DMS153 treated with DMSO at 0.1 percent for 48 hours (cell line): ENCODE measurements around the gene AGXT.

ENCODE experiments used
- DNase-seq: peaks from one replicate; lab custom pipeline; 2025; ENCODE audit not compliant: unreplicated experiment; lab: John Stamatoyannopoulos, UW

Gene AGXT

DNA sequence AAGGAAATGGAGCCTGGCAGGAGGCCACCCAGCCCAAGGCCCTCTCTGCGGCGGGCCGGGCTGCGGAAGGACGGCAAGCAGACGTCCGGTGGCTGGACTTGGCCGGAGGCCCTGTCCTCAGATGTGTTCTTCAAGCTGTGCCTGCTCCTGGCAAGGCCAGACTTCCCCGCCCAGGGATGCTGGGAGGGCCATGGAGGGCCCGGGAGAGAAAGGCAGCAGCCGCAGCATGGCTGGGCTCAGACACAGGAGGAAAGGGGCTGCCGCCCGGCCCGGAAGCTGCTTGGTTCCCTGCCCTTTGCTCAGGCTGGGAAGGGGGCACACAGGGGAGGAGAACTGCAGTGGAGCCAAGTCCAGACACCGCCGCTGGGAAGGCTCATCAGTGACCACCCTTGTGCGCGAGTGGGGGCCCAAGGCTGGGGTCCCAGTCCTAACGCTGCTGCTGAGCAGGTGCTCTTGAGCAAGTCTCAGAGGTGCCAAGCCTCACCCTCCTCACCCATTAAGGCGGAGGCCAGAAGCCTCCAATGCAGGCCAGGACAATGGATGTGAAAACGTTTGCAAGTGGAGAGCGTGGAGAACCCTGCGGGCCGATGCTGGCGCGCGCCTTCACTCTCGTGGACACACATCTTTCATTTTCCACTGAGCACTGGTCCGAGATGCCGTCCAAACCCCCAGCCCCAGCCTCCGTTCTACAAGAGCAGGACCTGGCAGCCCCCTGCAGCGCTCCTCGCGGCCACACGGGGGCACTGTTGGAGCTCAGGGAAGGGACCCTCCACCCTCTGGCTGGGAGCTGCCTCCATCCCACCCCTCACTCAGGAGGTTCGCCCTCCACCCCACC is 45.4 kb downstream of the AGXT start:
- DNase-seq = no peak

DNA sequence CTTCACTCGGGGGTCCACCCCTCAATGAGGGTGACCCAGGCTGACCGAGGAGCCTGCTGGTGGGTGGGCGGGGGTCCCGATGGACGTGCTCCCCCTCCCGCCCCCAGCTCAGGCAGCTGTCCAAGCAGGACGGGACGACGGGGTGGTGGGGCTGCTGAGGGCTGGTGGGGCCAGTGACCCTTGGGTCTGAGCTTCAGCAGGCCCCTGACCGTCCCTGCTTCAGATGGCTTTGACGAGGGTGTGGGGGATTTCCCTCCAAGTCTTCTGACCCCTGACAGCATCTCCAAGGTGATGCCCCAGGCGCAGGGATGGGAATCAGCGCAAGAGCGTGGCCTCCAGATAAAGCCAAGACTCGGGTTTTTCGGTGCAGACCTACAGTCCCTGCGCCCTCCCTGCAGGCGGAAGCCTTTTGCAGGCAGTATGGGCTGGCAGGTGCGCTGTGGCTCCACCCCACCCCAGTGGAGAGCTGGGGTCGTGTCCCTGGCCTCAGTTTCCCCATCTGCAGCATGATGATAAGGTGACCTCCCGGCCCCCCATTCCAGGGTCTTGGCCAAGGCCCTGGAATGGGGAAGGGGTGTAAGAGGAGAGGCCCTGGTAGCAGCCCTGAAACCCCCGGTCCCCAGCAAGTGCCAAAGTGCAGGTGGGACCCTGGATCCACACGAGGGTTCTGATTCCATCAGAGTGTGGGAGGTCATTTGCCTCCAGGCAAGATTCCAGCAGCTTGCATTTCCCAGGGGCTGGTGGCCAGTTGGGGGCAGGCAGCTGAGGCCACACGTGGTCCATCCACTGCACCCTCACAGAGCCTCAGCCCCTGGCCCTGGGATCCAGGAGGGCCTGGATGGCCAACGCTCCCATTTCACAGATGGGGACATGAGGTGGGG is 46.3 kb downstream of the AGXT start:
- no peak for DNase-seq

DNA sequence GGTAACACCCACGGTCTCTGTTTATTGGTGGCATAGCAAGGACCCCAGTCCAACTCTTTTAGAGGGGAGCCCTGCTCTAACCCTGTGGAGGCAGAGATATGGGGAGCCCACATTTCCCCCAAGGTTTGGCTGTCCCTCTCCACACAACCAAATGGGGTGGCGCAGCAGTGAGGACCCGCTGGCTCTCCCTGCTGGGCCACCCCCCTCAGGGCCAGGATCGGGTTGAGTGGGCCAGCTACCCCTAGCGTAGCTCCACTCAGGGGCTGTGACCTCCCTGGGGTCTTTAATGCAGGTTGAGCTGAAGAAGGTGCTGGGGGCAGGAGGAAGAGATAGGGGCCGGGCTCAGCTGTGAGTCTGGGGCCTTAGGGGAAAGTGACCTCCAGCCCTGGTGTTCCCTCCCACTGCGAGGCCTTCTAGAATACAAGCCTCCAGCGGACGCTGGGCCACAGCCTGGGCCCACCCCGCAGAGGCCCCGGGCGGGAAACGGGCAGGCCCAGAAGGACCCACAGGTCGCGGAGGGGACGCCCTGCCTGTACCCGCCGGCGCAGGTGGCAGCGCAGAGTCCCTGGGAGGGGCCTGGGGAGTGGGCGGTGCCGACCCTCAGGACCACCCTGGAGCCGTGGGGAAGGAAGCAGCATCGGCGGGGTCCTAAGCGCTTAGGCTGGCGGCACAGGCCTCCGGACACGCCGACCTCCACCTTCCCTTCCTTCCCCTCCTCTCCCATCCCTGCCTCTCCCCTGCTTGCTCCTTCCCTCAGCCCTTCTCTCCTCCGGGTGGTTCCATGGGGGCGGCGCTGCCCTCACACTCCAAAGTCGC is 47.1 kb downstream of the AGXT start:
- no peak for DNase-seq

DNA sequence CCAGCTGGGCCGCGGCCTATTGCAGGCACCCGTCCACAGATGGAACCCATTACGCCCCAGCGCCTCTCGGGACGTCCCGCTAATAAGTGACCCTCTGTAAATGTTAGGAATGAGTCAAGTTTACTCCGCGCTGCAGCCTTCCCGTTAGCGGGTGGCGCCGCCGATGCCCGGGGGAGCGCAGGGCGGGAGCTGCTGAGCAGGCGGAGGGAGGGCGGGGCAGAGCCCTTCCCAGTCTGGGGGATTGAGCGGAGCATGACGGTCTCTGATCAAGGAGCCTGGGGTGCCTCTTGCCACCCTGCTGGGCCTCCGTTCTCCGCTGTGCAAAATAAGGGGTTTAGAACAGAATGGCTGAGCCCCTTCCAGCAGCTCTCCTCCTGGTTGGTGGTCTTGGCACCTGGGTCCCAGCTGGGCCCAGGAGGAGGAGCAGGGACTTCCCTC is 48.0 kb downstream of the AGXT start:
- no peak for DNase-seq

DNA sequence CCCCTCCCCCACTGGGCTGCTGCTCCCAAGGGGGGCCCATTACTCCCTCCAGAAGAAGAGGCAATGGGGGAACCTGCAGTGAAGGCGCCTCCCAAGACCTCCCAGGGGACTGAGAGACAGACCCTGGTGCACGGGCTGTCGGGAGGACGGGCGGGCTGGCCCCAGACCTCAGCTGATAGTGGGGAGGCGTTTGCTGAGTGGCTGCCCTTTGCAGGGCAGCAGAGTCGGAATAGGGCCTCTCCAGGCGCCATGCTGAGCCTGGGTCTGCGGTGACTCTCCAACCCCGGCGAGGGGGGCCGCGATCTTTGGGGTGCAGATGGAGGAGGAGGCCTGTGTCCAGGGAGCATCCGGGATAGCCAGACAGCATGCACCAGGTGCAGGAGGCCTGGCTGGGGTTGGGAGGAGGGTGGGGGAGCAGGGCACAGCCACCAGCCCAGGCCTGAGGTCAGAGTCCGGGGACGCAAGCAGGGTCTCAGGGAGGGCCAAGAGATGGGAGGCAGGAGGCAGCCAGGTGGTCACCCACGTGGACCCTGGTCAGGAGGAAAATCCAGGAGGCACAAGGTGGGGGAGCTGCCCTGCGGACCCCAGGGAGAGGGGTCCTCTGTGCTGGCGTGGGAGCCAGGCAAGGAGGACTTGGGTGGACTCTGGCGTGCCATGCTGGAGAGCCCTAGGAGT is 48.5 kb downstream of the AGXT start:
- DNase-seq = no peak

DNA sequence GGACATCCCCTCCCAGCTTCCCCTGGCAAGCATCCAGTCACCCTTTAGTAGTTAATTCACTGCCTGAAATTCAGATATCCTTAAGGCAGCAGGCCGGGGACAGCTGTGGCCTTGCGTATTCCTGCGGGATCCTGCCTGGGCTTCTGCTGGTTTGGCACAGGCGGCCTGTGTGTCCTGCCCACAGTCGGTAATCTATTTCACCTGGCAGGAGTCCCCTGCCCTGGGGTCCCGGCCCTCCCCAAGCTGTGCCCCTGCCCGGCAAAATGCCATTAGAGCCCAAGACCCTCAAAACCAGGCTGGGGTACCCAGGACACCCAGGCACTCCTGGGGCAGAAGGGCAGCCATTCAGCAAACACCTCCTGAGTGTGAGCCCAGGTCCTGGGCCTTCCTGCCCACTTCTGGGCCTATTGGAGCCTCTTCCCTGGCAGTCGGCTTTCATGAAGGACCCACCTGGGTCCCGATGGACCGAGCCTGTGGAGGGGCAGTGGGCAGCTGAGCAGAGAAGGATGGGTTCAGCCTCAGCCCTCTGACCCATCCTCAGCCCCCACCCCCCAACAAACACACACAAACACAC is 49.1 kb downstream of the AGXT start:
- DNase-seq = no peak

- no peak for DNase-seq
Measured at GRCh38 chr2:240918258-240919091, 49.9 kb downstream of the AGXT start.

DNA sequence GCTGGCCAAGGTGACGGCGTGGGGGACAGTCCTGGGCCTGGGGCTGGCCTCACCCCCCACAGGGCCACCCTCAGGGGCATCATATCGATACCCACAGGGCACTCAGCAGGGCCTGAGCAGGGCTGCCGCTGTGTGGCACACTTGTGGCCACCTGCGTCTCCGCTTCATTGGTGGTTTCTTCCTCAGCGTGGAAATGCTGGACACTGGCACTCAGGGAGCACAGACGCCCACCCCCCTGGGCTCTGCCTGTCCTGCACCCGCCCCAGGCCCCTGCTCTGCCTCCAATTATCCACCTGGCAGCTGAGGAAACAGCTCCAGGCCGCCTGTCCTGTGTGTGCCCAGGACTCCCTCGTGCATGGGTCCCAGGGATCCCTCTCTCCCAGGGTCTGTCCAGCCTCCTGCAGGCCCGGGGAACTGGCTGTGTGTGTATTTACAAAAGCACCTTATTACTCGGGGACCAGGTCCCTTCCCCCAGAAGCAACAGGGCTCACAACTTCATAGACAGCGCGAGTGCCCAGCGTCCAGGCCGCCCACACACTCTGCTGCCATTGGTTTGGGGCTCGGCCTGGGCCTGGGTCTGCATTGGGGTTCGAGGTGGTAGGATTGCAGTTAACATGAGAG is 50.6 kb downstream of the AGXT start:
- DNase-seq = no peak

- DNase-seq = no peak
Measured at GRCh38 chr2:240919786-240920782, 51.5 kb downstream of the AGXT start.

GRCh38 chr2:240920783-240921231 is 52.2 kb downstream of the AGXT start:
- no peak for DNase-seq

GRCh38 chr2:240921311-240921994 is 52.8 kb downstream of the AGXT start:
- DNase-seq = no peak

DNA sequence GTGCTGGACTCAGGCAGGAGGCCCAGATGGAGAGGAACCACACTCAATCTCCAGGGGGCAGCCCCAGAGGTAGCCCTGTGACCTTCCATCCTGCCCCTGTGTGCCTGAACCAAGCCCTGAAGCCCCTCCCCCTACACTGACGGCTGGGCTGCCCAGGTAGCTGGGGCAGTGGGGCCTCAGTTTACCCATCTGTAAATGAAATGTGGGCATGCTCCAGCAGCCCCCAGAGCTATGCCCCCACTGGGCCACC is 53.3 kb downstream of the AGXT start:
- DNase-seq = no peak

GRCh38 chr2:240922245-240922981 is 53.8 kb downstream of the AGXT start:
- no peak for DNase-seq

DNA sequence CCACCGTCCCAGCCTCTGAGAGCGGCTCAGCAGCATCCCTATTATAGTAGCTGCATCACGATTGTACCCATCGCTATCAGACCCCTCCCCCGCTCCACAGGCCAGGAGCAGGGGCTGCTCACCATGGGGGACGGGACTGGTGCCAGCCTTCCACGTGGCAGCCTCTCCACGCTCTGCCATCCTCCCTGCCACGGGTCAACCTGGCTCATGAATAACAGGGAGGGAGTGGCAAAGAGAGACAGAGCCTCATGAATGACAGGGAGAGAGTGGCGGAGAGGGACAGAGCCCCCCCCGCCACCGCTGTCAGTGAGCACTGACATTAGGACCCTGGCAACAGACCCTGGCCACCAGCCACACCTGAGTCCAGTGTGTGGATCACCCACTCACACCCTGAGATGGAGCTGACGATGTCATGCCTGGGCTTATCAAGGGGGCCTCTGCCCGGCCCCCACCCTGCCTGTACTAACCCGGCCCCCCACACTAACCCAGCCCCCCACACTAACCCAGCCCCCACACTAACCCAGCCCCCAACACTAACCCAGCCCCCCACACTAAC is 54.4 kb downstream of the AGXT start:
- DNase-seq = no peak

DNA sequence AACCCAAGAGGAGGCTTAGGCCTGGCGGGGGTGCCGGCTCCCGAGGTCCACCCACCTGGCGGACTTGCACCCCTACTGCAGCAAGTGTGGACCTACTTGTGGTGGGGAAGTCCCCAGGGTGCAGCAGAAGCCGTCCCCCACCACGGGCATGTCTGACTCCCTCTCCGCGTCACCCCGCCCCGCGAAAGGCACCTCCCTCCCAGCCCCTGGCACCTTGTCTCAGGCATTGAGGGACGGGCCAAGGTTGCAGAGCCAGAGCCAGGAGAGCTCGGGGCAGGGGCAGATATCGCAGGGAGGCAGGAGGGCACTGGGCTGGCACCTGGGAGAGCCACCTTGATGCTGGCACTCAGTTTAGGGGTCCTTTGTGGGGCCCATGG is 56.6 kb downstream of the AGXT start:
- no peak for DNase-seq
